ENCODE data around the gene RNU6-9.
"Not testable (repeated sequence)": the region's sequence is repeated elsewhere in the genome, so short reads cannot be mapped to it uniquely, and the experiment has no call there.

The RNU6-9 gene

DNA sequence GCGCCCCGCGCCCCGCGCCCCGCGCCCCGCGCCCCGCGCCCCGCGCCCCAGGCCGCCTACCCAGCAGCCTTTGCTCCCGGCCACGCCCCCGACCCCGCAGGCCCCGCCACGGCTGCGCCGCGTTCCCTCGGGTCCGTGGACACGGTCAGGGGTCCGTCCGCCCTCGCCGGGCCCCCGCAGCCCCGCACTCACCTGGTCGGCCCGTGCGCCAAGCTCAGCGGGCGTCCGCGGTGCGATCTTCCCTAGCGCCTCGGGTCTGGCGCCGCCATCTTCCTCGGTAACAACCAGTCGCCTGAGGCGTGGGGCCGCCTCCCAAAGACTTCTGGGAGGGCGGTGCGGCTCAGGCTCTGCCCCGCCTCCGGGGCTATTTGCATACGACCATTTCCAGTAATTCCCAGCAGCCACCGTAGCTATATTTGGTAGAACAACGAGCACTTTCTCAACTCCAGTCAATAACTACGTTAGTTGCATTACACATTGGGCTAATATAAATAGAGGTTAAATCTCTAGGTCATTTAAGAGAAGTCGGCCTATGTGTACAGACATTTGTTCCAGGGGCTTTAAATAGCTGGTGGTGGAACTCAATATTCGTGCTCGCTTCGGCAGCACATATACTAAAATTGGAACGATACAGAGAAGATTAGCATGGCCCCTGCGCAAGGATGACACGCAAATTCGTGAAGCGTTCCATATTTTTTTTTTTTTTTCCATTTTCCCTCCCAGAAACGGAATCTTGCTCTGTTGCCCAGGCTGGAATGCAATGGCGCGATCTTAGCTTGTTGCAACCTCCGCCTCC lies at the start of gene RNU6-9, which contains the start of gene MED16:
Gene RNU6-9 (plus strand): TSS at position 591 of the 796 bp plus-strand sequence.
Gene MED16 (minus strand): TSS at position 294 of the 796 bp plus-strand sequence. CDS start 2,056 bp downstream, outside the sequence.
- Mint-ChIP-seq H3K9me3 (no peaks in the 10 kb centered on the region), H3K4me1 (ENCODE audit: low read depth) (peaks cover 13% of the 10 kb centered on the region), H3K27me3 (ENCODE audit: low read depth) (no peaks in the 10 kb centered on the region)

DNA sequence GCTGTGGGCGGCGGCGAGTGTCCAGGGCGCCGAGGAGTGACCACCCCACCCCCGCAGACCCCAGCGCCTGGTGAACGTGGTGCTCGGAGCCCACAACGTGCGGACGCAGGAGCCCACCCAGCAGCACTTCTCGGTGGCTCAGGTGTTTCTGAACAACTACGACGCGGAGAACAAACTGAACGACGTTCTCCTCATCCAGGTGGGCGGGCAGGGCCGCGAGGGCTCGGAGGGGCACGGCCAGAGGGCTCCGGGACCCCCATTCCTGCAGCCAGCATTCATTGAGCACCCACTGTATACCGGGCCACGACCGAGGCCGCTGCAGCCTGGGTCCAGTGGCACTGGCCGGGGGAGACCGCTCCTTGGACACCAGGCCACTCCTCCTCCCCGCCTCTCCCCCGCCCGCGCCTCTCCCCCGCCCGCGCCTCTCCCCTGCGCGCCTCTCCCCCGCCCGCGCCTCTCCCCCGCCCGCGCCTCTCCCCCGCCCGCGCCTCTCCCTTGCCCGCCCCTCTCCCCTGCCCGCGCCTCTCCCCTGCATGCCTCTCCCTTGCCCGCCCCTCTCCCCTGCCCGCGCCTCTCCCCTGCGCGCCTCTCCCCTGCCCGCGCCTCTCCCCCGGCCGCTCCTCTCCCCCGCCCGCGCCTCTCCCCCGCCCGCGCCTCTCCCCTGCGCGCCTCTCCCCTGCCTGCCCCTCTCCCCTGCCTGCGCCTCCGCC lies 49.3 kb upstream of the RNU6-9 start:
- Mint-ChIP-seq H3K36me3 (ENCODE audit: low read depth) (no peaks in the 10 kb centered on the region), H3K4me3 (no peak overlapping the region), H3K27me3 (ENCODE audit: low read depth) (peaks cover 17% of the 10 kb centered on the region), H3K4me1 (ENCODE audit: low read depth) (peaks cover 2% of the 10 kb centered on the region), H3K9me3 (no peaks in the 10 kb centered on the region), H3K27ac (no peak overlapping the region)

More for the DNA sequence above, at the start of gene RNU6-9, which contains the start of gene MED16:
- Mint-ChIP-seq H3K36me3 (ENCODE audit: low read depth) (peaks cover 11% of the 10 kb centered on the region), H3K4me3 (peak within 1 kb of the TSS; percentile 93), H3K27ac (peak within 1 kb of the TSS; percentile 96)

DNA sequence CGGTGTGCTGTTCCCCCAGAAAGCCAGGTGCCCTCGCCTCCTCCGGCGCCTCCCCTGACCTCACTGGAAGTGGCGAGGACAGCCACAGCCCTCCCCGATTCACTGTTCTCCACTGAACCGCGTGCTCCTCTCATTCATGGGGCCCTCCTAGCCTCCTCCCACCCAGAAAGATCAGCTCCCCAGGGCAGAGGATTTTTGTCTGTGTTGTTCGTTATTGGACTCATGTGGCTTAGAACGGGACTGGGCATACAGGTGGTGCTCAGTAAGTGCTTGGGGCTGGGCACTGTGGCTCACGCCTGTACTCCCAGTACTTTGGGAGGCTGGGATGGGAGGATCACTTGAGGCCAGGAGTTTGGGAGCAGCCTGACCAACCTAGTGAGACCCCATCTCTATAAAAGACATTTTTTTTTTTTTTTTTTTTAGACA lies 48.7 kb upstream of the RNU6-9 start:
- H3K27me3 Mint-ChIP-seq (ENCODE audit: low read depth) = peaks cover 17% of the 10 kb centered on the region
- H3K4me1 Mint-ChIP-seq (ENCODE audit: low read depth) = peaks cover 2% of the 10 kb centered on the region
- no peaks in the 10 kb centered on the region for H3K9me3 Mint-ChIP-seq
- peak overlapping the region; percentile 49 for H3K27ac Mint-ChIP-seq
- H3K4me3 Mint-ChIP-seq = no peak overlapping the region
- no peaks in the 10 kb centered on the region for H3K36me3 Mint-ChIP-seq (ENCODE audit: low read depth)

DNA sequence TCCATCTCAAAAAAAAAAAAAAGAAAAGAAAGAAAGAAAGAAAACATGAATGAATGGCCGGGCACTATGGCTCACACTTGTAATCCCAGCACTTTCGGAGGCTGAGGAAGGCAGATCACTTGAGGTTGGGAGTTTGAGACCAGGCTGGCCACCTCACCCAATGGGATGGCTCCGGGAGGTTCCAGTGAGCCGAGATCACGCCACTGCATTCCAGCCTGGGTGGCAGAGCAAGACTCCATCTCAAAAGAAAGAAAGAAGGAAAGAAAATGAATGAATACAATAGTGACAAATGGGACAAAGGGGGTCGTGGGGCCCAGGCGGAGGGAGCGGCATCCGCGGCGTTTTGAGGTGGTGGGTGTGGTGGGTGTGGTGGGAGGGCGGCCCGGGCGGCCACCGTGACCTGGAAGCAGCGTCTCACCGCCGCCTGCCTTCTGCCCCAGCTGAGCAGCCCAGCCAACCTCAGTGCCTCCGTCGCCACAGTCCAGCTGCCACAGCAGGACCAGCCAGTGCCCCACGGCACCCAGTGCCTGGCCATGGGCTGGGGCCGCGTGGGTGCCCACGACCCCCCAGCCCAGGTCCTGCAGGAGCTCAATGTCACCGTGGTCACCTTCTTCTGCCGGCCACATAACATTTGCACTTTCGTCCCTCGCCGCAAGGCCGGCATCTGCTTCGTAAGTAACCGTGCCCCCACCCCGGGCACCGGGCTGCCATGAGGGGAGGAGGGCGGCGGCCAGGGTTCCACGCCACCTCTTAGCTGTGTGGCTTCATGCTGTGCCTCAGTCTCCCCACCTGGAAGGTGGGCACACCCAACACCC lies 47.4 kb upstream of the RNU6-9 start:
- H3K27me3 Mint-ChIP-seq (ENCODE audit: low read depth) = peaks cover 17% of the 10 kb centered on the region
- H3K4me1 Mint-ChIP-seq (ENCODE audit: low read depth) = peaks cover 2% of the 10 kb centered on the region
- no peaks in the 10 kb centered on the region for H3K36me3 Mint-ChIP-seq (ENCODE audit: low read depth)
- no peaks in the 10 kb centered on the region for H3K9me3 Mint-ChIP-seq
- H3K4me3 Mint-ChIP-seq = no peak overlapping the region
- H3K27ac Mint-ChIP-seq = no peak overlapping the region

DNA sequence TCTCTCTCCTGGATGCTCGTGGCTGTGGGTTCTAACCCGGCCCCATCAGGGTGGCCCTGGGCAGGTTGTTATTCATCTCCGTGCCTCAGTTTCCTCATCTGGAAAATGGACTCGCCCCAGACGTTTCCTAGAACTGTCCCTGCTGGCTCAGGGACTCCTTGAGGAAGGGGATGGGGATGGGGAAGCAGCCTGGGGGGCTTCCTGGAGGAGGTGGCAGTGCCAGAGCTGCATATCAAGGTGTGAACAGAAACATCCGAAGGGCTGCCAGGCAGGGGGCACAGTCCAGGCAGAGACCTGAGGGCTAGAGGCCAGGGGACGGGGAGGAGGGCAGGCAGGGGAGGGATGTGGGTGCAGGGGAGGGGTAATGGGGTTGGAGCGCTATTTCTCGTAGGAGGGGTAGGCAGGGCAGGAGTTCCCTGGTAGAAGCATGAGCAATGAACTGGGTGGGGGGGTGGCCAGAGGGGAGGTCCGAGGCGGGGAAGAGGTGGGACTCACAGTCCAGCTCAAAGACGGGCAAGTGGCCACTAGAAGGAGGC lies 44.8 kb upstream of the RNU6-9 start:
- no peak overlapping the region for H3K4me3 Mint-ChIP-seq
- H3K27me3 Mint-ChIP-seq (ENCODE audit: low read depth) = peaks cover 9% of the 10 kb centered on the region
- no peaks in the 10 kb centered on the region for H3K36me3 Mint-ChIP-seq (ENCODE audit: low read depth)
- H3K9me3 Mint-ChIP-seq = no peaks in the 10 kb centered on the region
- H3K4me1 Mint-ChIP-seq (ENCODE audit: low read depth) = peaks cover 2% of the 10 kb centered on the region
- H3K27ac Mint-ChIP-seq = no peak overlapping the region

DNA sequence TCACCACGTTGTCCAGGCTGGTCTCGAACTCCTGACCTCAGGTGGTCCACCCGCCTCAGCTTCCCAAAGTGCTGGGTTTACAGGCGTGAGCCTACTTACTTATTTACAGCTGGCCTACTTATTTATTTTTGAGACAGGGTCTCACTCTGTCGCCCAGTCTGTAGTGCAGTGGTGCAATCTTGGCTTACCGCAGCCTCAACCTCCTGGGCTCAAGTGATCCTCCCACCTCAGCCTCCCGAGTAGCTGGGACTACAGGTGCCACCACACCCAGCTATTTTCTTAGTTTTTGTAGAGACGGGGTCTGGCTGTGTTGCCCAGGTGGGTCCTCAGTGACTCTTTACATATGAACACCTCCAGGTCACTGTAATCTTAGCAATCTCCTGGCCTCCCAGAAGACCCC lies 44.1 kb upstream of the RNU6-9 start:
- H3K27ac Mint-ChIP-seq; H3K4me3 Mint-ChIP-seq; H3K27me3 Mint-ChIP-seq (ENCODE audit: low read depth); H3K4me1 Mint-ChIP-seq (ENCODE audit: low read depth); H3K9me3 Mint-ChIP-seq; H3K36me3 Mint-ChIP-seq (ENCODE audit: low read depth): not testable (repeated sequence)

DNA sequence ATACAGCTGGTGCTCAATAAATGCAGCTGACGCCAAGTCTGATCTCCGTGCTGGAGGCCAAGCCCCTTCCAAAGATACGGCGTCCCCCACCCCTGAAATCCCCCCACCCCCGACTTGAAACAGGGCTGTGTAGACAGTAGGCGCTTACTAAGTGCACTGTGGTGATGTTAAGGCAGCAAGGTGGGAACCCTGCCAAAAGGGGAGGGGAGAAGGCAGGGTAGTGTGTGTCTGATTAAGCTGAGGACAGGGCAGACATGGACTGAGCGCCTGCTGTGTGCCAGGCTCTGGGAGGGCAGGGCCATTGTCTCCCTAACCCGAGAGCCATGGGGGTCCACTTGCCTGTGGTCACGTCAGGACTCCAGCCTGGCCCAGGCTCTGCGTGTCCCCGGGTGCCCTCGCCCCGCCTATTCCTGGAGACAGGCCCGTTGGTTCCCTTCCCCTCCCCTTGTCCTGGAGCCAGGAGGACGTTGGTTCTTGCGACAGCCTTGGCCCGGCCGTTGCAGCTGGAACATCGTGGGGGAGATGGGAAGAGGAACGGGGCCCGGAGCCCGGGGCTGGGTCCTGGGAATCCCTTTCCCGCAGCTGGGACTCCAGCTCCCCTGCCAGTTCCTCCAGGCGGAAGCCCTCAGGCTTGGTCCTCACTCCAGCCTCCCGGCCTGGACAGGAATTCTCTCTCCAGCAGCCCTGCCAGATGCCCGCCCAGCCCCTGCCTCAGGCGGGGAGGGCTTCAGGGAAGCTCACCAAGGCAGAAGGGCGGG lies 42.9 kb upstream of the RNU6-9 start:
- no peak overlapping the region for H3K27ac Mint-ChIP-seq
- no peaks in the 10 kb centered on the region for H3K36me3 Mint-ChIP-seq (ENCODE audit: low read depth)
- H3K4me3 Mint-ChIP-seq = no peak overlapping the region
- H3K4me1 Mint-ChIP-seq (ENCODE audit: low read depth) = peaks cover 2% of the 10 kb centered on the region
- H3K9me3 Mint-ChIP-seq = no peaks in the 10 kb centered on the region
- H3K27me3 Mint-ChIP-seq (ENCODE audit: low read depth) = peaks cover 5% of the 10 kb centered on the region

DNA sequence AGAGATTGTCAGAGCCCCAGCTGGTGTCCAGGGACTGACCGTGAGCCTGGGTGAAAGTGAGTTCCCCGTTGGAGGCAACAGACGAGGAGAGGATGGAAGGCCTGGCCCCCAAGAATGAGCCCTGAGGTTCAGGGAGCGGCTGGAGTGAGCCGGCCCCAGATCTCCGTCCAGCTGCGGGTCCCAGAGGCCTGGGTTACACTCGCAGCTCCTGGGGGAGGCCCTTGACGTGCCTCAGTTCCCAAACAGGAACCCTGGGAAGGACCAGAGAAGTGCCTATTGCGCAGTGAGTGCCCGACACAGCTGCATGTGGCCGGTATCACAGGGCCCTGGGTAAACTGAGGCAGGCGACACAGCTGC lies 42.3 kb upstream of the RNU6-9 start:
- Mint-ChIP-seq H3K4me1 (ENCODE audit: low read depth) (peaks cover 2% of the 10 kb centered on the region), H3K9me3 (no peaks in the 10 kb centered on the region), H3K27me3 (ENCODE audit: low read depth) (peaks cover 5% of the 10 kb centered on the region), H3K4me3 (no peak overlapping the region), H3K36me3 (ENCODE audit: low read depth) (no peaks in the 10 kb centered on the region), H3K27ac (no peak overlapping the region)

DNA sequence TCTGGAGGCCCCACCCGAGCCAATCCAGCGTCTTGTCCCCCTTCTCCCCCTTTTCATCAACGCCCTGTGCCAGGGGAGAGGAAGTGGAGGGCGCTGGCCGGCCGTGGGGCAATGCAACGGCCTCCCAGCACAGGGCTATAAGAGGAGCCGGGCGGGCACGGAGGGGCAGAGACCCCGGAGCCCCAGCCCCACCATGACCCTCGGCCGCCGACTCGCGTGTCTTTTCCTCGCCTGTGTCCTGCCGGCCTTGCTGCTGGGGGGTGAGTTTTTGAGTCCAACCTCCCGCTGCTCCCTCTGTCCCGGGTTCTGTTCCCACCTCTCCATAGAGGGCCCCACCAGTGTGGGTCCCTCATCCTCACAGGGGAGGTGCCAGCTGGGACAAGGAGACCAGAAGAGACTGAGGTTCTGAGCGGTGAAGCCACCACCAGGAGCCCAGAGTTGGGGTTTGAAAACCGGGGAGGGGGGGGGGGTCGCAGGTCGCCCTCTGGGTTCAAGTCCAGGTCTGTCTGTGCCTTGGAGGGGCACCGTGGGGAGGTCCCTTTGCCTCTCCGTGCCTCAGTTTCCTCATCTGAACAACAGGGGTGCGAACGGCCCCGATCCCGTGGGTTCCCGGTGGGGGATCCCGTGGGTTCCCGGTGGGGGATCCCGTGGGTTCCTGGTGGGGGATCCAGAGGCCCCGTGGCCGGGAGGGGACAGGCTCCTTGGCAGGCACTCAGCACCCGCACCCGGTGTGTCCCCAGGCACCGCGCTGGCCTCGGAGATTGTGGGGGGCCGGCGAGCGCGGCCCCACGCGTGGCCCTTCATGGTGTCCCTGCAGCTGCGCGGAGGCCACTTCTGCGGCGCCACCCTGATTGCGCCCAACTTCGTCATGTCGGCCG lies 40.9 kb upstream of the RNU6-9 start, which contains the start of gene ELANE:
Gene ELANE (plus strand): TSS at position 168 of the 878 bp plus-strand sequence. CDS start 26 bp downstream, at position 194.
- Mint-ChIP-seq H3K27me3 (ENCODE audit: low read depth) (peaks cover under 1% of the 10 kb centered on the region), H3K4me3 (no peak within 1 kb of the TSS)

DNA sequence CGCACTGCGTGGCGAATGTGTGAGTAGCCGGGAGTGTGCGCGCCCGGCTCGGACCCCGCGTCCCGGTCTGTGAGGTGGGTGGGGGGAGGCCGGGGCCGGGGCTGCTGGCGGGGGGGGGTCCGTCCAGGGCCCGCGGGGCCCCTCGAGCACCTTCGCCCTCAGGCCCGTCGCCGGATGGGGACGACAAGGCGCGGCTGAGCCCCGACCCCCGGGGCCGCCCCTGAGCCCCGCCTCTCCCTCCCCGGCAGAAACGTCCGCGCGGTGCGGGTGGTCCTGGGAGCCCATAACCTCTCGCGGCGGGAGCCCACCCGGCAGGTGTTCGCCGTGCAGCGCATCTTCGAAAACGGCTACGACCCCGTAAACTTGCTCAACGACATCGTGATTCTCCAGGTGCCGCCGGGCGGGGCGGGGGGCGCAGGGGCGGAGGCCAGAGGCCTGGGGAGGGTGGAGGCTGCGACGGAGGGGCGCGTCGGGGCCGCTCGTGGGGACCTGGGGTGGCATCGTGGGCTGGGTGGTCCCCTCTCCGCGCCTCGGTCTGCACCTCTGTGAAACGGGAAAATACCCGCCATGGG lies 40.2 kb upstream of the RNU6-9 start:
- Mint-ChIP-seq H3K4me3 (no peak overlapping the region), H3K36me3 (ENCODE audit: low read depth) (no peaks in the 10 kb centered on the region), H3K9me3 (no peaks in the 10 kb centered on the region), H3K27ac (no peak overlapping the region), H3K4me1 (ENCODE audit: low read depth) (peaks cover 2% of the 10 kb centered on the region), H3K27me3 (ENCODE audit: low read depth) (peaks cover 5% of the 10 kb centered on the region)

More for the DNA sequence above, 40.9 kb upstream of the RNU6-9 start, which contains the start of gene ELANE:
- Mint-ChIP-seq H3K4me1 (ENCODE audit: low read depth) (peaks cover under 1% of the 10 kb centered on the region), H3K27ac (no peak within 1 kb of the TSS), H3K36me3 (ENCODE audit: low read depth) (no peaks in the 10 kb centered on the region), H3K9me3 (no peaks in the 10 kb centered on the region)

DNA sequence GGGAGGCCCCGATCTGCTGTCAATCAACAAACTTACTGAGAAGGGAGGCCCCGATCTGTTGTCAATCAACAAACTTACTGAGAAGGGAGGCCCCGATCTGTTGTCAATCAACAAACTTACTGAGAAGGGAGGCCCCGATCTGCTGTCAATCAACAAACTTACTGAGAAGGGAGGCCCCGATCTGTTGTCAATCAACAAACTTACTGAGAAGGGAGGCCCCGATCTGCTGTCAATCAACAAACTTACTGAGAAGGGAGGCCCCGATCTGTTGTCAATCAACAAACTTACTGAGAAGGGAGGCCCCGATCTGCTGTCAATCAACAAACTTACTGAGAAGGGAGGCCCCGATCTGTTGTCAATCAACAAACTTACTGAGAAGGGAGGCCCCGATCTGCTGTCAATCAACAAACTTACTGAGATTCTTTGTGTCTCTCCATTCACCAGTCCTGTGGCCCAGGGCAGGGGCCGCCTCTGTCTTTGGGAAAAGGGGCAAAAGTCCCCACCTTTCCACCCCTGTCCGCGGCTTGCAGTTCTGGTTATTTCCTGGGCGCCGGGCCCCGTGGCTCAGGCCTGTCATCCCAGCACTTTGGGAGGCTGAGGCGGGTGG lies 39.6 kb upstream of the RNU6-9 start:
- peaks cover 11% of the 10 kb centered on the region for H3K27me3 Mint-ChIP-seq (ENCODE audit: low read depth)
- not testable (repeated sequence) for H3K9me3 Mint-ChIP-seq; H3K36me3 Mint-ChIP-seq (ENCODE audit: low read depth); H3K27ac Mint-ChIP-seq; H3K4me1 Mint-ChIP-seq (ENCODE audit: low read depth); H3K4me3 Mint-ChIP-seq

DNA sequence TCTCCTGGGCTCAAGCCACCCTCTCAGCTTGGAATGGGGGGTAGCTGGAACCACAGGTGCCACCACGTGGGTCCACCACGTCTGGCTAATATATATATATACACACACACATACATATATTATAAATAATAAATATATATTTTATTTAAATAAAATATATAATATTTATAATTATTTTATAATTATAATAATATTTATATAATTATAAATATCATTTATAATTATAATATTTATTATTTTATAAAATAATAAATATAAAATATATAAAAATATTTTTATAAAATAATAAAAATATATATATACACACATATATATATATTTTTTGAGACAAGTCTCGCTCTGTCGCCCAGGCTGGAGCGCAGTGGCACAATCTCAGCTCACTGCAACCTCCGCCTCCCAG lies 38.7 kb upstream of the RNU6-9 start:
- no peak overlapping the region for H3K27ac Mint-ChIP-seq
- H3K4me3 Mint-ChIP-seq = no peak overlapping the region
- peaks cover 2% of the 10 kb centered on the region for H3K4me1 Mint-ChIP-seq (ENCODE audit: low read depth)
- no peaks in the 10 kb centered on the region for H3K36me3 Mint-ChIP-seq (ENCODE audit: low read depth)
- H3K9me3 Mint-ChIP-seq = no peaks in the 10 kb centered on the region
- H3K27me3 Mint-ChIP-seq (ENCODE audit: low read depth) = peaks cover 14% of the 10 kb centered on the region
